OCI-LY3 (cell line): ENCODE measurements around the gene ATP1A1.

Experiments used
- H2AFZ ChIP-seq: fragments of 200-600, 300-600 bp; shearing (Covaris generic); 2 replicates; pipeline ENCODE4 v1.6.0; 2014; ENCODE audit warnings: antibody characterized with exemption, low read depth, low read length
- H3K27ac ChIP-seq: fragments of 200-600, 300-600 bp; sonication (generic); 2 replicates; pipeline ENCODE4 v1.5.1; 2014; ENCODE audit warnings: mild to moderate bottlenecking, low read length, moderate library complexity, mixed read lengths
- H3K27me3 ChIP-seq: fragments of 200-600, 300-600 bp; sonication (generic); 2 replicates; pipeline ENCODE4 v1.6.1; 2014; ENCODE audit warnings: low read depth, low read length, mixed read lengths
- H3K36me3 ChIP-seq: fragments of 200-600, 300-600 bp; sonication (generic); replicated peaks from 2 replicates; pipeline ENCODE3; 2014; ENCODE audit warnings: low read depth, low read length, mixed read lengths
- H3K4me1 ChIP-seq: fragments of 300-600, 200-600 bp; sonication (generic); 2 replicates; pipeline ENCODE4 v1.6.1; 2014; ENCODE audit warnings: low read length, mixed read lengths
- H3K4me2 ChIP-seq: fragments of 200-600, 300-600 bp; sonication (generic); 2 replicates; pipeline ENCODE4 v1.6.1; 2014; ENCODE audit warnings: low read length, mixed read lengths
- H3K4me3 ChIP-seq: fragments of 300-600, 200-600 bp; sonication (generic); 2 replicates; pipeline ENCODE4 v1.5.1; 2014; ENCODE audit warnings: antibody characterized with exemption, mild to moderate bottlenecking, low read length, moderate library complexity
- H3K79me2 ChIP-seq: fragments of 300-600, 200-600 bp; shearing (Covaris generic); 2 replicates; pipeline ENCODE4 v1.6.1; 2014; ENCODE audit warnings: mild to moderate bottlenecking, low read length, mixed read lengths
- H3K9ac ChIP-seq: fragments of 300-600, 200-600 bp; shearing (Covaris generic); 2 replicates; pipeline ENCODE4 v1.6.0; 2014; ENCODE audit warnings: mild to moderate bottlenecking, low read length, moderate library complexity
- H3K9me3 ChIP-seq: fragments of 200-600, 300-600 bp; shearing (Covaris generic); 2 replicates; pipeline ENCODE4 v1.6.1; 2014; ENCODE audit warnings: low read length, mixed read lengths; ENCODE audit not compliant: insufficient read depth
- H4K20me1 ChIP-seq: fragments of 200-600, 300-600 bp; sonication (generic); 2 replicates; pipeline ENCODE4 v1.6.1; 2016; ENCODE audit warnings: low read length, mixed read lengths; ENCODE audit not compliant: insufficient read depth
- CTCF ChIP-seq: fragments of 200-600, 300-600 bp; sonication (generic); IDR thresholded peaks from 2 replicates; pipeline ENCODE4 v1.5.1; 2014; ENCODE audit warnings: antibody characterized with exemption, low read length, low read depth
- EZH2phosphoT487 ChIP-seq: fragments of 200-600 bp; shearing (Covaris generic); IDR thresholded peaks from 2 replicates; pipeline ENCODE4 v1.6.1; 2018; ENCODE audit warnings: antibody characterized with exemption, mixed run types, low read depth

The ATP1A1 gene

DNA sequence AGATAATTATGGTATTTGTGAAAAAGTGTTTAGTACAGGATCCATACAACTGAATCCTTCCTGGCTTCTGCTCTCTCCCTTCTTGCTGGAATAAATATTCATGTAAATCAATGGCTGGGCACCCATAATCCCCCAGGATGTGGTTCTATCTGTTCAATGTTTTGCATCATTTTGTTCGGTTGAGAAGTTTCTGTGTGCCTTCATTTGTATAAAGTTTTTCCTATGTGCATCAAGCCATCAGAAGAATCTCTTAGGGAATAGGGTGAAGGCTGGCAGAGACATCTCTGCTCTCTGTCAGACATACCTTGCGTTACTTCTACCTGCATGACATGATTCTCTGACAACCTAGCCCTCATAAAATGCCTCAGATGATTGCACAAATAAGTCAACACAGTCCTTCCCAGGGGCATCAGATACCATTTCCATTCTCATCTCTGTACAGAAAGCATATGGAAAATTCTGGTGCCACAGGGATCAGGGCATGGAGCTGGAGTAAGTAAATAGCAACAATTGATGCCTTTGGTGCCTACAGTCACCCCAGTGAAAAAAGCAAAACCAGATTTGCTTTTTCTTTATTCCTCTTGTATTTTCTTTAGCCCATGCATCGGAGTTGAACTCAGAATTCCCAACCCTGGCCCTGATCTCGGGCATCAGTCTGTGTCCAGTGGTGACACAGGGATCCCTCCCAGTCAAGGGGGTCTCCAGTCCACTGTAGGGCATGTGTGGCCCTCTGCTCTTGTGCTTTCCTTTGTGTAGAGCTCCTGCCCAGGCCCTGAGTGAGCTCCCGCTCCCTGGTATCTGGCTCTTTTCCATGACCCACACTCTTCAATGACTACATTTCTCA is 39.7 kb upstream of the ATP1A1 start:
- Histone ChIP-seq H3K79me2 (no peaks in the 10 kb centered on the region), H3K27me3 (no peaks in the 10 kb centered on the region), H4K20me1 (no peaks in the 10 kb centered on the region), H3K4me1 (0 out of 2 replicates have a peak, but pooled peaks cover 3% of the 10 kb centered on the region), H3K9me3 (no peaks in the 10 kb centered on the region), H3K9ac (no peak overlapping the region), H3K4me3 (no peak overlapping the region), H3K36me3 (no peaks in the 10 kb centered on the region), H3K4me2 (no peak overlapping the region), H2AFZ (no peak overlapping the region), H3K27ac (no peak overlapping the region)
- TF ChIP-seq EZH2phosphoT487 (no peak), CTCF (no peak)

DNA sequence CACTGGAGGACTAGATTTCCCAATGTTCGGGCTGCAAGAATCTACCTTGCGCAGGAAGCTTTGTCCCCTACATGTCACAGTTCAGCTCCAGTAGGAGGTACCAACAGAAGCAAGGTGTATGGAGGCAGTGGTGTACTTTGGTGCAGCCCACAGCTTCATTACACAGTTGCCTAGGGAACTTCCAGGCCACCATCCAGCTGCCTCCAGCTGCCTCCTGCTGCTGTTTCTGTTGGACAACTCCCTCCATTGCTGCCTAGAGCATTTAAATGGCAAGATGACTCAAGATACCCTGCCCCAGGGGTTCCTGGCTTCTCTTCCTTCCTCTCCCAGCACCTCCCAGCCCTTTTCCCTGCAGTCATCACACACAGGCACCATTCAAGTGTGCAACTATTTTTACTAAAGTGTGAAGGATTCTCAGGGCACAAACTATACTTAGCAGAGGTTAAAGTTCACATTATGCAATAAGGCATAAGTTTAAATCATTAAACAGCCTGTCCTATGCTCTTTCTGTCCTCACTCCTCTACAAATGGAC is 39.0 kb upstream of the ATP1A1 start:
- Histone ChIP-seq H3K9me3 (no peaks in the 10 kb centered on the region), H3K79me2 (no peaks in the 10 kb centered on the region), H3K4me3 (no peak overlapping the region), H3K4me2 (no peak overlapping the region), H3K27ac (no peak overlapping the region), H3K27me3 (no peaks in the 10 kb centered on the region), H4K20me1 (no peaks in the 10 kb centered on the region), H3K4me1 (0 out of 2 replicates have a peak, but pooled peaks cover 3% of the 10 kb centered on the region), H3K36me3 (no peaks in the 10 kb centered on the region), H3K9ac (no peak overlapping the region), H2AFZ (no peak overlapping the region)
- TF ChIP-seq EZH2phosphoT487 (no peak), CTCF (no peak)

- Histone ChIP-seq H3K9me3 (no peaks in the 10 kb centered on the region), H3K36me3 (no peaks in the 10 kb centered on the region), H3K4me3 (no peak overlapping the region), H3K4me2 (no peak overlapping the region), H3K27me3 (no peaks in the 10 kb centered on the region), H4K20me1 (no peaks in the 10 kb centered on the region), H3K4me1 (0 out of 2 replicates have a peak, but pooled peaks cover under 1% of the 10 kb centered on the region), H2AFZ (no peak overlapping the region), H3K27ac (no peak overlapping the region), H3K9ac (no peak overlapping the region), H3K79me2 (no peaks in the 10 kb centered on the region)
- TF ChIP-seq EZH2phosphoT487 (no peak), CTCF (no peak)
Observed at GRCh38 chr1:116334868-116335635, 38.0 kb upstream of the ATP1A1 start.
